Endothelial cell of umbilical vein (primary cell): ENCODE measurements around the gene ACVR2B.

ENCODE experiments used
- CTCF ChIP-seq, 2 donors: IDR thresholded peaks; 1 replicate in 1 of 2; 2 replicates in 1 of 2; pipeline ENCODE4 v1.5.1; 2011; ENCODE audit warnings: low read length in 2 of 2, mild to moderate bottlenecking in 2 of 2, moderate library complexity in 2 of 2, control low read depth in 1 of 2, inconsistent platforms in 1 of 2, low read depth in 1 of 2; ENCODE audit not compliant: insufficient read depth in 1 of 2; ENCODE audit errors: extremely low read depth in 1 of 2
- EZH2 ChIP-seq: IDR thresholded peaks from 2 replicates; pipeline ENCODE4 v1.6.1; 2012; ENCODE audit warnings: borderline replicate concordance, low read depth, mild to moderate bottlenecking, moderate library complexity, low read length, inconsistent platforms; ENCODE audit not compliant: severe bottlenecking
- JUN ChIP-seq: IDR thresholded peaks from 2 replicates; pipeline ENCODE4 v1.6.1; 2011; ENCODE audit warnings: borderline replicate concordance, low read depth; ENCODE audit not compliant: insufficient read length, insufficient read depth
- POLR2AphosphoS5 ChIP-seq: IDR thresholded peaks from 2 replicates; pipeline ENCODE4 v1.6.1; 2012; ENCODE audit warnings: low read depth, mild to moderate bottlenecking, control low read depth, low read length, moderate library complexity; ENCODE audit not compliant: insufficient read depth

GRCh38 chr3:38526792-38527191, 73.1 kb downstream of the ACVR2B start:
- no peak for TF ChIP-seq POLR2AphosphoS5
- no peak for TF ChIP-seq JUN
- no peak for TF ChIP-seq CTCF (IDR thresholded peaks at IDR 0.05; ENCODE audit: extremely low read depth in 1 of 2, insufficient read depth in 1 of 2, low read depth in 1 of 2, low read length in 2 of 2)
- TF ChIP-seq EZH2 = no peak
